Keratinocyte (primary cell): Measurements from ENCODE around the gene MRPL57. TPM values are rescaled to one million over a fixed set of nuclear protein-coding genes. Genes with fewer than 3 reads are reported as not detected.
"Not testable (repeated sequence)": the region's sequence is repeated elsewhere in the genome, so short reads cannot be mapped to it uniquely, and the experiment has no call there.

Experiments used
- DNase-seq: peaks from one replicate; pipeline ENCODE4 v3.0.0-alpha.2; 2011; ENCODE audit warnings: low read depth, missing footprints, low spot score
- FAIRE-seq: peaks from 2 replicates; lab custom pipeline; 2011; peaks lifted over from hg19 to GRCh38; lab: Jason Lieb, UNC
- H2AFZ ChIP-seq: 2 replicates; pipeline ENCODE4 v1.6.0; 2012; ENCODE audit warnings: low read length, control low read depth, inconsistent platforms; ENCODE audit not compliant: control insufficient read depth
- H3K27ac ChIP-seq: 2 replicates; pipeline ENCODE4 v1.5.1; 2011; ENCODE audit warnings: low read length; ENCODE audit not compliant: control insufficient read depth, insufficient read depth
- H3K27me3 ChIP-seq: 3 replicates; pipeline ENCODE4 v1.6.0; 2011; ENCODE audit warnings: low read length; ENCODE audit not compliant: control insufficient read depth, insufficient read depth; ENCODE audit errors: extremely low read depth
- H3K36me3 ChIP-seq, 2 experiments: 2 replicates in 1 of 2; 3 replicates in 1 of 2; pipeline ENCODE4 v1.5.1; 2011; ENCODE audit warnings: low read length in 2 of 2, mild to moderate bottlenecking in 1 of 2; ENCODE audit not compliant: control insufficient read depth in 2 of 2, insufficient read depth in 2 of 2; ENCODE audit errors: extremely low read depth in 1 of 2
- H3K4me1 ChIP-seq: 3 replicates; pipeline ENCODE4 v1.5.1; 2011; ENCODE audit warnings: low read length; ENCODE audit not compliant: control insufficient read depth, insufficient read depth; ENCODE audit errors: extremely low read depth
- H3K4me2 ChIP-seq: 3 replicates; pipeline ENCODE4 v1.6.0; 2011; ENCODE audit warnings: low read depth, low read length; ENCODE audit not compliant: control insufficient read depth, insufficient read depth; ENCODE audit errors: extremely low read depth
- H3K4me3 ChIP-seq, 3 experiments: fragments of 200-600 bp in 1 of 3; sonication (generic) in 1 of 3; 2 replicates in 2 of 3; 3 replicates in 1 of 3; pipeline ENCODE4 v1.5.1; 2011 to 2016; ENCODE audit warnings: low read length in 3 of 3, mild to moderate bottlenecking in 3 of 3, control low read depth in 2 of 3, inconsistent platforms in 1 of 3, low read depth in 1 of 3, mixed read lengths in 1 of 3, mixed run types in 1 of 3, moderate library complexity in 1 of 3; ENCODE audit not compliant: control insufficient read depth in 2 of 3, insufficient read depth in 2 of 3; ENCODE audit errors: extremely low read depth in 1 of 3
- H3K79me2 ChIP-seq: 2 replicates; pipeline ENCODE4 v1.6.0; 2012; ENCODE audit warnings: low read length; ENCODE audit not compliant: control insufficient read depth, insufficient read depth
- H3K9ac ChIP-seq: 3 replicates; pipeline ENCODE4 v1.6.0; 2011; ENCODE audit warnings: low read length; ENCODE audit not compliant: control insufficient read depth, insufficient read depth; ENCODE audit errors: extremely low read depth
- H3K9me1 ChIP-seq: 3 replicates; pipeline ENCODE4 v1.6.0; 2011; ENCODE audit warnings: low read length; ENCODE audit not compliant: control insufficient read depth, insufficient read depth; ENCODE audit errors: extremely low read depth
- H3K9me3 ChIP-seq: 2 replicates; pipeline ENCODE4 v1.5.1; 2012; ENCODE audit warnings: low read depth, low read length; ENCODE audit not compliant: control insufficient read depth
- H4K20me1 ChIP-seq: 3 replicates; pipeline ENCODE4 v1.6.0; 2011; ENCODE audit warnings: low read length; ENCODE audit not compliant: control insufficient read depth, insufficient read depth; ENCODE audit errors: extremely low read depth
- dilution Hi-C: fragments of 300-500 bp; cut with MboI; formaldehyde crosslinking; loops from one replicate; pipeline ENCODE4 v1.7.0; 2020; ENCODE audit warnings: low sequenced_read_pairs; ENCODE audit not compliant: extremely low pct_ligation_motif_present
- polyA plus RNA-seq, 5 experiments: library from polyadenylated mRNA; depleted of rRNA in 3 of 5; stranded (reverse) in 3 of 5; stranded (forward) in 1 of 5; unstranded in 1 of 5; fragments of >200 nt; gene quantifications; 1 replicate in 1 of 5; 2 replicates in 3 of 5; 3 replicates in 1 of 5; pipeline versions ENCODE4 v1.2.1 to v1.2.3, GENCODE V29; 2011 to 2012; ENCODE audit warnings: missing spikeins in 2 of 5, low read depth in 1 of 5, low replicate concordance in 1 of 5

Gene MRPL57
- polyA plus RNA-seq, 1 donor (not counting 4 experiments of a cell fraction or from before 2014, with no cell fraction given) = 18.3 TPM

DNA sequence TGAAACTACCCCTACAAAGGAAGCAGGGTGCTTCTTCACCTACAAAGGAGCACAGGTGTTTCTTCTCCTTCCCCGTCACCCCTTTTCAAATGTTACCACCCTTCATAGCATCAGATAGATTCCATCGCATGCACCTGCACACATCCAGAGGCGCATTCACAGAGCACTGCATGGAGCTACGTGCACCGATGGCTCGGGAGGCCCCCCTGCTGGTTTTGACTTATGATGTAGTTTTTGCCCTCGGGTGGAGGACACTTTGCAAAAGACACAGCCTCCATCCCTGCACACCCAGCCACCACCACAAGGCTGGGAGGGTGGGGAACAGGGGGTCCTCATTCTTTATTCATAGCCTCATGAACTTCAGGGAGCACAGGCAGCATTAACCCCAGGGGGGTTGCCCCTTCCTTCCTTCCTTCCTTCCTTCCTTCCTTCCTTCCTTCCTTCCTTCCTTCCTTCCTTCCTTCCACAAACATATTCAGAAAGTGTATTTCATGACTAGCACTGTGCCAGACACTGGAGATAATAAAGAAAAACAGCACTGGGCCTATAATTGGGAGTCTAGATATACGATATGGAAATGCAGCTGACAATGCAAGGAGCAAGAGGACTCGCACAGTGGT is 21.3 kb downstream of the MRPL57 start:
- H3K9me1 ChIP-seq, H3K4me2 ChIP-seq, dilution Hi-C loops, H3K36me3 ChIP-seq, H3K27me3 ChIP-seq, H3K27ac ChIP-seq, H4K20me1 ChIP-seq, H3K9ac ChIP-seq, H3K9me3 ChIP-seq, H3K79me2 ChIP-seq, H3K4me3 ChIP-seq, H2AFZ ChIP-seq, FAIRE-seq, DNase-seq, H3K4me1 ChIP-seq: not testable (repeated sequence)

DNA sequence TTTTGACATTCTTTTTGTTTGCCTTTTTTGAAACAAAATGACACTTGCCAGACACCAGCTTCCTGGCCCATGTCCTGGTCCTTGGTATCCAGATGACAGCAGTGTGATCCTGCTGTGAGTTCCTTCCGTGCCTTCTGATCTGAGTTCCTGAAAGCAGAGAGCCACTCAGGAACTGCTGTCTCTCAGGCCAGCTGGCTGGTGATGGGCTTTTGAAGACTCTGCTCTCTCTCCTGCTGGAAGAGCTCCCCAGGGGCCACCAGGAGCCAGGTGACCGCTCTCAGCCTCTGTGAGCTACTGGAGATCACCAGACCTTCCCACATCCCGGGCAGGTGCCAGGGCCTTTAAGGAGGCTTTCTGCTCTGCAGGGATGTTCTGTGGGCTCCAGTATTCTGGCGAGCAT is 21.9 kb downstream of the MRPL57 start:
- H4K20me1 ChIP-seq, H2AFZ ChIP-seq, dilution Hi-C loops, H3K36me3 ChIP-seq, DNase-seq, H3K9ac ChIP-seq, H3K4me2 ChIP-seq, H3K9me3 ChIP-seq, H3K79me2 ChIP-seq, FAIRE-seq, H3K27me3 ChIP-seq, H3K27ac ChIP-seq, H3K4me1 ChIP-seq, H3K4me3 ChIP-seq, H3K9me1 ChIP-seq: not testable (repeated sequence)

GRCh38 chr13:21201456-21202190 is 25.2 kb downstream of the MRPL57 start:
- FAIRE-seq, dilution Hi-C loops: not testable (repeated sequence)

More at GRCh38 chr13:21201456-21202190, 25.2 kb downstream of the MRPL57 start:
- not testable (repeated sequence) for H3K4me1 ChIP-seq, H3K79me2 ChIP-seq, DNase-seq, H3K36me3 ChIP-seq, H3K4me2 ChIP-seq, H4K20me1 ChIP-seq, H3K27me3 ChIP-seq, H3K9ac ChIP-seq, H3K9me1 ChIP-seq, H2AFZ ChIP-seq, H3K9me3 ChIP-seq, H3K4me3 ChIP-seq, H3K27ac ChIP-seq
